GM21447 (cell line): ENCODE results near the gene VPS29.
A peak's percentile ranks its signal among the peaks of the same experiment; 100 is the strongest.
"Not testable (repeated sequence)": the region's sequence is repeated elsewhere in the genome, so short reads cannot be mapped to it uniquely, and the experiment has no call there.

Source experiments
- ATAC-seq: cut with Tn5 transposase; IDR thresholded peaks from one replicate; pipeline ENCODE4 v1.9.1; 2021; ENCODE audit not compliant: unreplicated experiment

The VPS29 gene

GRCh38 chr12:110501752-110502738 lies at the start of gene VPS29, which contains the start of gene RAD9B:
VPS29 (minus strand) TSS chr12:110502111; CDS start chr12:110502051, 60 bp downstream.
RAD9B (plus strand) TSS chr12:110502331; CDS start chr12:110502338, 7 bp downstream.
- ATAC-seq, result peak; percentile 89

DNA sequence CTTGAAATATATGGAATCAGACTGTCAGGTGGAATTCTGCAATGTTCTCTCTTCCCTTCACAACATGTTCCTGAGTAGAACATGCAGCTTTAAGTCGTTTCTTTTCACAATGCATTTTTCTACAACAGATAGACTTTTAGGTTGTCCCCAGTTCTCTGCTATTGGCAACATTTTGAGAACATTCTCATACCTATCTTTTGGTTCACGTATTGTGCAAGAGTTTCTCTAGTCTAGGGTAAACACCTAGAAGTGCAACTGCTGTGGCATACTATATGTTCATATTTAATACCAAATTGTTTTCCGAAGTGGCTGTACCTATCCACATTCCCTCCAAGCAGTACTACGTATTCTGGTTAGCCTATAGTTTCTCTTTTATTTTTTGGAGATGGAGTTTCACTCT lies 49.1 kb upstream of the VPS29 start:
- no peak for ATAC-seq

DNA sequence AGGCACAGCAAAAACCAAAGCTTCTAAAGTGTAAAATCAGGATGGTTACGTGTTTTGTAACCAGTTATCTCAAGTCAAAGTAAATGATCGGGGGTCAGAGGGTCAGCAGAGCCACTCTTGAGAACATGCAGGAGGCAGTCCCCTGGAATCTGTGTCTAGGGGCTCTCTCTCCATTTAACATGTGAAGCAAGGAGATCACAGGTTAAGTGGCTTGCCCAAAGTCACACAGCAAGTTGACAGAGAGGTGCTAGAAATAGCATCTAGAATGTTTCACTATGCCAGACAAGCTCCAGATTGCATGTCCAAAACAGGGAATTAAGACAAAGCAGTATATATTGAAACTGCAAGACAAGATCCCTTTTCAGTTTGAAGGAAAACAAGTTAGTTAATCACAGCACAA lies 47.8 kb upstream of the VPS29 start:
- ATAC-seq, result no peak

DNA sequence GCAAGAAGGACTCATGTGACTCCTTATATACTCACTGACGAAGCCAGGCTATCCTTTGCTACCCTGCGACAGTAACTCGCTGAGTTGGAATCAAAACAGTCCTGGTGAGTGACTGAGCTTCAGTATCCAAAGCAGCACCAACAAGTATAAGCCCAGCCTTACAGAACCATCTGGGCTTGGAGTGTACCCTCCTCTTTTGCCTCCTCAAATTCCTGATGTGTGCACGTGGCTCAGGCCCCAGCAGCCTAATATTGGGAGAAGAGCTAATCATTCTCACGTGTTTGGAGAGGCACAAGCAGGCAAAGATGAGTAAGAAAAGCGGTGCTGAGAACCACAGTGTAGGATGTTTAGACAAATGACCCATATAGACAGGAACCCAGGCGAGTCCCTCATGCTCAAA lies 46.8 kb upstream of the VPS29 start:
- ATAC-seq, result no peak

DNA sequence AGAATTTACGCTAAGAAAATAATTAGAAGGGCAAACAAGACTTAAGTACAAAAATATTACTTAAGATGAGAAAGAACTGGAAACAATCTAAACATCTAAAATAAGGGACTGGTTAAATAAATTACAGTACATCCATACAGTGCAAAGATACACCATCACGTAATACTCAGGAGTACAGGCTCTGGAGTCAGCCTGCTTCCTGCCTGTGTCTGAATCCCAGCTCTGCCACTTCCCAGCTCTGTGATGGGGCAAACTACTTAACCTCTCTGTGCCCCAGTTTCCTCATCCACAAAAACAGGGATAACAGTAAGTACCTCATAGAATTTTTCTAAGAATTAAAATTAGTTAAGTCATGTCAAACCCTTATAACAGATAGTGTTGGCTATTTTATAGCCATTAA lies 45.2 kb upstream of the VPS29 start:
- ATAC-seq, result no peak

DNA sequence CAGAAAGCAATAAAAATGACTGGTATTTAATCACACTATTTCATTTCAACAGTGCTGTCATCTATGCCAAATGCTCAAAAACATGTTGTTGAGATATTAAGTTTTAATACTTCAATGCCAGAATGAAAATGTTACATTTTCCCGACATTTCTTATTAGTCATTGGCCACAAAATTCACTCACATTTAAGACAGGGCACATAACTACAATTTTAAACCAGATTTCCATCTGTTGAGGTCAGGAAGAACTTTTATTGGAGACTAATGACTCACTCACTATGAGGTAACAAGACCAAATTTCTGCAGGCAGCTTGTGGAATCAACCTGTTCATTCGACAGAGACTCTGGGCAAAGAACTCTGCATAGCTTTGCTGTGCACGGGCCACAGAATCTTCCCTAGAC lies 44.4 kb upstream of the VPS29 start:
- ATAC-seq, result no peak

- no peak for ATAC-seq
Observed at GRCh38 chr12:110545812-110546211, 43.9 kb upstream of the VPS29 start.

GRCh38 chr12:110545259-110545658 lies 43.3 kb upstream of the VPS29 start:
- ATAC-seq, result not testable (repeated sequence)

- no peak for ATAC-seq
Observed at GRCh38 chr12:110543965-110544364, 42.1 kb upstream of the VPS29 start.

DNA sequence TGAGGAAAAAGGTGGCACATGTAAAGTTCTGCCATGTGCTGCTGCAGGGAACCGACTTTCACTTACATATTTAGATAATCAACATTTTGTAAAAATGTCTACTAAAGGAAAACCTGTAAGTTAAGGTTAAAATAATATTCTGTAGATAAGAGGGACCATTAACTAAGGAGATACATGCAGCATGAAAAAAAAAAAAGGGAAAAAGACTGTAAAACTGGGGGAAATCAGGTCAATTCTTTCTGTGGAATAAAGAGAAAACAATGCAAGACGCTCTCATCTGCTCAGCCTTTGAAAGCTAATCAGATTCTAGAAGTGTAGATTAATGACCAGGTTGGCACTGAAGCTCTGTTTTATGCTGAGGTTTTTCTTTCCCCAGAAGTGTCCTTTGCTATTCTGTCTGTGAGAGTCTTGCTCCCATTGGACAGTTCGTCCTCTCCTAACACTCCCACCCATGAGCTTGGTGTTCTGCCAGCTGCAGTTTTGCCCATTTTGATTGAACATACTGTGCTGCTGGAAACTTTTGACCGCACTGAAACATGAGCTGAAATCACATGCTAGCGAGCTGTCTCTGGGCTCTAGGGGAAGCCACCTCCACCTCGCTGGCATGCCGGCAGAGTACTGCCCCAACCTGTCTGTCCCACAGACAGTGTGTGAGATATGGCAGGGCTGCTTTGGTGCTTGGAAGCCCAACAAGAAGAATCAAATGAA lies 41.5 kb upstream of the VPS29 start:
- no peak for ATAC-seq

DNA sequence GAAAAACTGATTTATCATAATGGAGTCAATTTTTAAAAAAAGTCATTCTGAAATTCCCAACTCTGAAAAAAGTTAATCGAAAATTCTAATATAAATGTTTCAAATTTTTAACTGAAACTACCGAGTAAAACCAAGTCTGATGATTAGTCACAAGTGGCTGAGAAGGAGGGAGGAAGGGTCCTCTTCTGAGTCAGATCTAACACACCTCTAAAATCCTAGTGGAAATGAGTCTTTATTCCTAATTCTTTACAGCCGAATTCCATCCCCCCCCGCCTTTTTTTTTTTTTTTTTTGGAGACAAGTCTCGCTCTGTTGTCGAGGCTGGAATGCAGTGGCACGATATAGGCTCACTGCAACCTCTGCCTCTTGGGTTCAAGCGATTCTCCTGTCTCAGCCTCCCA lies 38.1 kb upstream of the VPS29 start:
- ATAC-seq, result no peak

DNA sequence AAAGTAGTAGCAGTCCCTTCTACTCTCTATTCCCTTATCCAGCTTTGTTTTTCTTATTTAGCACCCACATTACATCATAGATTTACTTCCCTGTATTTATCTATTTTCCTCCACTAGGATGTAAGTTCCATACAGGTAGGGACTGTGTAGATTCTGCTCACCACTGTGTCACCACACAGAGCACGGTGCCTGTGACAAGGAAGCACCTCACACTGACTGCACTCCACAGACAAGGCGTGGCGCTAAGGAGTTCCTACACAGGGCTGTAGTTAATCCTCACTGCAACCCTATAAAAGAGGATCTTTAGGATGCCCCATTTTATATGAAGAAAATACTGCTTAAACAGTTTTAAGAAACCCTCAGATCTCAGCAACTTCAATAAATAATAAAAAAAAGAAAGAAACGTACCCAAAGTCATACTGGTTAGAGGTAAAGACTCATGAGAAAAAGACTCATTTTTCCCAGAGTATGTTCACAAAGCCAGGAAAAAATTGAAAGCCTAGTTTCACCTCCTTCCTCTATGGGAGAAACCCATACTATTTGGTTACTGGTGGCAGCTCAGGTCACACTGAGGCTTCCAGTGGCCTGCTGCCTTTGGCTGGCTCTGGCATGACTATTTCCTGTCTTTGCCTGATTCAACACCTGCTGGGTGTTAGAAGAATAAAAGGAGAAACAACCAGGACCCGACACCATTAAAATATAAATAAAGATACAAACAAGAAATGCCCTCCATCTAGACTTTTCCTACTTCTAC lies 37.1 kb upstream of the VPS29 start:
- no peak for ATAC-seq

DNA sequence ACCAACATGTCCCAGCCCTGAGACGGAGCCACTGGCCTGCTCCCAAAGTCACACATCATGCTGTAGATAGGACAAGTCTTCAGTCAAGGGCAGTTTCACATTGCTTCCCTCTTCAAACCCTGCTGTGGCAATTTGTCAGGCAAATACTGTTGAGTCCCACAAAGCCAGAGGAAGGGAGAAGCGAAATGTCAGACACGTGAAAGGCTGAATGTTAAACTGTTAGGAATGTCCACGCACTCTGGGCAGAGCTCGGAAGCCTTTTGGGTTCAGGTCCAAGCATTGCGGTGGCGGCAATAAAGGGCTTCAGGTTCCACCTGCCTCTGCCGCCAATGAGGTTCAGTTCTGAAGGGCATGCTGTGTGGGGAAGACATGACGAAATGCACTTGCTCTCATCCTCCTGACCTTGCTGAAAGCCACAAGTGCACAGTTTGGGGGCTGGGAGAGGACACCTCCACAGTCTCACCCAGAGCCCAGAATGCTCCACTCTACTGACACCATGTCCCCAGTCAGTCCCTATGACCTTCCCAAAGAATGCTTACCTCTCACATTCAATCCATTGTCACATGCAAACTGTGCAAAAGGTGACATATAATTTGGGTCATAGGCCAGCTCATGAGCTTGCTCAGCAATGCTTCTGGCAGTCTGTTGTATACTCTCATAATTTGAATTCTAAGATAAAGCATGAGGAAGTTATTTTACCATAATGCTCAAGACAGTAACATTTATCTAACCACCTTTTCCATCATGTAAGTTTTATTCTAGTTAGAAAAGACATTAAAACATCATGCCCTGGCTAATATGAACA lies 35.9 kb upstream of the VPS29 start:
- no peak for ATAC-seq

GRCh38 chr12:110536834-110537604 lies 35.1 kb upstream of the VPS29 start:
- ATAC-seq, result no peak

DNA sequence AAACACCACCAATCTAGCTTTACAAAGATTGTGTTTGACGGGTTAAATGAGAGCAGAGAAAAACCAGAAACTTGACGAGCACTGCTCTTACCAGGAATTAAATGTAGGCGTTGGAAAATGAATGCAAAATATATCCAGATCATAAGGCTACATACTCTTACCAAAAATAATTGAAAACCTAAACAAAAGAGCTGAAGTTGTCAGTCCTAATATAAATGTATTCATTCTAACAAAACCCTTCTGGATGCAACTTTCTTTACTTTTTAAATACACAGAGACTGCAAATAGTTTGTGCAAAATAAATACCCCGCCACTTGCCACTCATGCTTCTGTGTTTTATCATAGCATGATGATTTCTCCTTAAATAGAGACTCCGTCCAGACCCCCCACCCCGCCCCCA lies 32.9 kb upstream of the VPS29 start:
- no peak for ATAC-seq

DNA sequence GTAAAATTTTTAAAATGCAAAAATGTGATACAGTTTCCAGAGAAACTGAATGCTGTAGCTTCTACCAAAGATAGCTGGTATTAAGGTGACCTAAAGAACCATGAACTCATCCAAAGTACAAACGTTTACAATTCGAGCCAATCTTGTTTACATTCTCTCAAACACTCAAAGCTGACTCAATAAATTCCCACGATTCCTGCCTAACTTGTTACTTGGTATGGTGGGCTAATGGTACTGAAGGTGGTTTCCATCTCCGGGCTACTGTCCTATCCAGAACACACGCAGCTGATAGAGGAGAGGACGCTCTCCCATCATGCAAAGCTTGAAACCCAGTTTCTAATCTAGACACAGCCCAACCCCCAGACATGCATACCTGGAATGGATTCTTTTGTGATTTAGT lies 31.7 kb upstream of the VPS29 start:
- no peak for ATAC-seq

- ATAC-seq, result no peak
Observed at GRCh38 chr12:110532644-110533043, 30.7 kb upstream of the VPS29 start.

DNA sequence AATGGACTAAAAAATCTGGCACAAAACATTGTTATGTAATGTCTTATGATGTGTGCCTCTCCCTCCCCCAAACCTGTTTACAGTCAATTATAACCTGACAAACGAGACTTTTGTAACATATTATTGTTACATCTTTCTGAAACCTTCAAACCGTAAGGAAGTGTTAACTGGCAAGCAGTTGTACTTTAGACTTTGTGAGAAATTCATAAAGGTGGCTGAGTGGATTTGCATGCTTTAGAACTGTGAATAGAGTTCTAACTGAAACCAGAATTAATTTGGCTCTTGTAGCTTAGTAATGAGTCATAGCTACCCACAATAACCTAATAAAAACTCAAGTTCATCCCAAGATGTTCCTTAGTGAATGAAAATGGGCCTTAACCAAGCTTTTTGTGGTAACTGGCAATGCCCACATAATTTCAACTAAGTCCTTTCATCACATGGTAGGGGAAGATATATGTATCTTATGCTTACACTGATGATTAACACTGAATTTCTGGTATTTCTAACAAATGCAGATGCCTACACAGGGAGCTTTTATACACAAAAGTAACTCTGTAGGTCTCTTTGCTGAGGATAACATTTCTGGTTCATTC lies 29.9 kb upstream of the VPS29 start:
- ATAC-seq, result peak; percentile 84

- ATAC-seq, result no peak
Observed at GRCh38 chr12:110530511-110530910, 28.6 kb upstream of the VPS29 start.
